HL-60 (cell line): ENCODE measurements around the gene FCHSD2.

Experiments used
- DNase-seq, 2 experiments: peaks; one replicate each; pipeline ENCODE4 v3.0.0-alpha.2; 2010 to 2020; ENCODE audit warnings: low read depth in 1 of 2, low spot score in 1 of 2
- H3K27ac ChIP-seq: fragments of 250-450 bp; sonication (Bioruptor Pico); replicated peaks from 2 replicates; pipeline ENCODE4 v1.5.1; 2020; ENCODE audit warnings: mild to moderate bottlenecking, moderate library complexity
- H3K27me3 ChIP-seq: fragments of 250-450 bp; sonication (Bioruptor Pico); 2 replicates; pipeline ENCODE4 v1.5.1; 2021; ENCODE audit warnings: mild to moderate bottlenecking, moderate library complexity; ENCODE audit not compliant: insufficient read depth, poor library complexity, severe bottlenecking
- H3K4me3 ChIP-seq: replicated peaks from 2 replicates; pipeline ENCODE4 v1.5.1; 2011; ENCODE audit warnings: mild to moderate bottlenecking, control low read depth, low read length; ENCODE audit not compliant: insufficient read depth
- CTCF ChIP-seq: IDR thresholded peaks from one replicate; pipeline ENCODE4 v1.5.1; 2011; ENCODE audit warnings: low read length, control low read depth, inconsistent platforms; ENCODE audit not compliant: insufficient read depth
- GABPA ChIP-seq: IDR thresholded peaks from 2 replicates; pipeline ENCODE4 v1.6.1; 2012; ENCODE audit warnings: low read depth
- POLR2AphosphoS5 ChIP-seq: IDR thresholded peaks from 2 replicates; pipeline ENCODE4 v1.6.1; 2012; ENCODE audit warnings: low read depth
- REST ChIP-seq: IDR thresholded peaks from 2 replicates; pipeline ENCODE4 v1.6.1; 2012; ENCODE audit warnings: low read depth; ENCODE audit not compliant: insufficient replicate concordance
- SPI1 ChIP-seq: IDR thresholded peaks from 2 replicates; pipeline ENCODE4 v1.6.1; 2012; ENCODE audit warnings: low read depth, mild to moderate bottlenecking, borderline replicate concordance

The FCHSD2 gene

GRCh38 chr11:73159297-73159696 is 17.2 kb upstream of the FCHSD2 start:
- no peak overlapping the region for H3K27ac ChIP-seq
- TF ChIP-seq GABPA (no peak), SPI1 (no peak)

GRCh38 chr11:73158356-73159051 is 16.4 kb upstream of the FCHSD2 start:
- Histone ChIP-seq H3K27me3 (no peaks in the 10 kb centered on the region), H3K27ac (no peak overlapping the region; the same call in 1 of the 2 replicates), H3K4me3 (no peak overlapping the region)
- DNase-seq = no peak
- TF ChIP-seq GABPA (no peak), CTCF (no peak), SPI1 (no peak), REST (no peak), POLR2AphosphoS5 (no peak)

More at GRCh38 chr11:73159297-73159696, 17.2 kb upstream of the FCHSD2 start:
- Histone ChIP-seq H3K4me3 (no peak overlapping the region), H3K27me3 (no peaks in the 10 kb centered on the region)
- DNase-seq = no peak

GRCh38 chr11:73157101-73158010 is 15.2 kb upstream of the FCHSD2 start:
- H3K27ac ChIP-seq = peak overlapping the region; percentile 57

More at GRCh38 chr11:73157101-73158010, 15.2 kb upstream of the FCHSD2 start:
- DNase-seq = peak in 1 of 2 experiments; percentile 61
- no peak for TF ChIP-seq REST
- no peak for TF ChIP-seq GABPA
- TF ChIP-seq CTCF = no peak
- TF ChIP-seq SPI1 = peak; percentile 22; the same call in 1 of the 2 replicates
- TF ChIP-seq POLR2AphosphoS5 = no peak
- H3K4me3 ChIP-seq = no peak overlapping the region
- H3K27me3 ChIP-seq = no peaks in the 10 kb centered on the region
